ENCODE results near the gene AIF1.

The AIF1 gene

GRCh38 chr6:31645325-31645724 lies 30.3 kb downstream of the AIF1 start:
- DNase-seq, result no peak

GRCh38 chr6:31651602-31652191 lies 36.7 kb downstream of the AIF1 start:
- no peak for DNase-seq

- DNase-seq, result peak; percentile 77
These were observed 38.1 kb downstream of the AIF1 start for GRCh38 chr6:31652925-31653724.

- DNase-seq, result no peak
These were observed 39.7 kb downstream of the AIF1 start for GRCh38 chr6:31654574-31655348.

- no peak for DNase-seq
These were observed 40.6 kb downstream of the AIF1 start, which contains the start of gene APOM for GRCh38 chr6:31655349-31656237. Gene APOM (plus strand): TSS chr6:31655894. CDS start chr6:31655967, 73 bp downstream.

- DNase-seq, result no peak
These were observed 42.5 kb downstream of the AIF1 start for GRCh38 chr6:31657406-31658157.

- DNase-seq, result no peak
These were observed 43.2 kb downstream of the AIF1 start for GRCh38 chr6:31658158-31658688.

GRCh38 chr6:31658983-31659648 lies 44.1 kb downstream of the AIF1 start:
- DNase-seq, result no peak

GRCh38 chr6:31659649-31660380 lies 44.8 kb downstream of the AIF1 start:
- DNase-seq, result no peak

GRCh38 chr6:31660381-31661261 lies 45.6 kb downstream of the AIF1 start, which contains the start of gene C6orf47:
Gene C6orf47 (minus strand): TSS chr6:31660778. CDS start chr6:31659947, 831 bp downstream.
- DNase-seq, result peak; percentile 53

- no peak for DNase-seq
These were observed 46.5 kb downstream of the AIF1 start for GRCh38 chr6:31661262-31662123.

- no peak for DNase-seq
These were observed 47.2 kb downstream of the AIF1 start for GRCh38 chr6:31662124-31662723.

- DNase-seq, result no peak
These were observed 48.3 kb downstream of the AIF1 start for GRCh38 chr6:31663126-31663960.

- peak; percentile 19 for DNase-seq
These were observed 49.1 kb downstream of the AIF1 start for GRCh38 chr6:31663961-31664789.

GRCh38 chr6:31664790-31665500 lies 49.9 kb downstream of the AIF1 start, which contains the start of gene GPANK1:
Gene GPANK1 (minus strand): TSS chr6:31664997. CDS start chr6:31664478, 519 bp downstream.
- peak; percentile 44 for DNase-seq
